ENCODE measurements around the gene PSMD11. TPM values are rescaled to one million over a fixed set of nuclear protein-coding genes. Genes with fewer than 3 reads are reported as not detected.
A peak's percentile ranks its signal among the peaks of the same experiment; 100 is the strongest.
"Not testable (repeated sequence)": the region's sequence is repeated elsewhere in the genome, so short reads cannot be mapped to it uniquely, and the experiment has no call there.

Gene PSMD11
- total RNA-seq, result 10 to 100 TPM; 45.7 to 61.3 (median 51.6) TPM
- long read RNA-seq, full-length matches to known transcripts, result 24 of 30 reads
- long read RNA-seq, partial matches to known transcripts, result 1 of 30 reads
- long read RNA-seq, other reads (novel, unspliced or antisense), result 5 of 30 reads

DNA sequence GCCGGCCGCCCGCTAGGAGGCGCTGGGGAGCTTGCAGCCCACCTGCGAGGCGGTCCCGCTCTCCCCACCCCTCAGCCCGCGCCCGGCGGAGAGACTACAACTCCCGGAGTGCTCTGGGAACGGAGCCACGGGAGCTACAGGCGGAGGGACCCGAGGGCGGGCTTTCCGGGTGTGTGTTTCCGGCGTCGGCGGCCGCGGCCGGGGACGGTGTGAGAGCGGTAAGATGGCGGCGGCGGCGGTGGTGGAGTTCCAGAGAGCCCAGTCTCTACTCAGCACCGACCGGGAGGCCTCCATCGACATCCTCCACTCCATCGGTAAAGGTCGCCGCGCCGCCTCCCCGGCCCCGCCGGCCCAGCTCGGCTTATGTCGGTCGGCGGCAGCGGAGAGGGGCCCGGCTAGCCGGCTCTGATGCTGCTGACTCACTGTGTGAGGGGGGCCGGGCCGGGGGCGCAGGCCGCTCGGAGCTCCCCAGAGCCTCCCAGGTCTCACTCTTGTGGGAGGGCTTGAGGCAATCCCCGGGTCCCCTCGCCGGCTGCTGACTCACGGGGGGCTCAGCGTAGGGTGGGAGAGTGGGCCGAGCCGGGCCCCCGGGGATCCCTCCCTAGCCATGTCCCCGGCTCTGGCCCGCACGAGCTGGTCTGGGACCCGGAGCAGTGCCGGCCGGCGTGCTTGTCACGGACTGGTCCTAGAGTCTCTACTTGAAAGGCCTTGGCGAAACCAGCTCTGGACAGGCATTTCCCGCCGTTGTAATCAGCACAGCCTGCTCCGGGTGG, at the start of gene PSMD11:
PSMD11 (plus strand) TSS at position 210 of the 773 bp plus-strand sequence; CDS start at position 224, 14 bp downstream.
- Histone ChIP-seq H3K27me3 (no peaks in the 10 kb centered on the region), H3K27ac (peak within 1 kb of the TSS; percentile 56 to 85 (median 71)), H3K4me3 (peak within 1 kb of the TSS; percentile 76 to 99 (median 96)), H3K9me3 (no peaks in the 10 kb centered on the region), H3K4me1 (peaks cover 0 to 17% (median 7%) of the 10 kb centered on the region in 4 donors), H3K36me3 (peaks cover 0 to 27% (median 10%) of the 10 kb centered on the region in 4 donors)
- TF ChIP-seq POLR2A (IDR thresholded peaks at IDR 0.05) (peak; percentile 78), CTCF (IDR thresholded peaks at IDR 0.05) (peak; percentile 88 to 99 (median 97))
- WGBS (ENCODE audit: insufficient coverage, low coverage, low lambda C conversion rate, missing lambda C conversion rate), result 0% methylated on average over 11 of the region's 74 CpGs
- DNase-seq (peak; percentile 99), ATAC-seq (peak; percentile 97 to 99 (median 98))
- intact Hi-C loops (cut with DNase I), result no loop called here

DNA sequence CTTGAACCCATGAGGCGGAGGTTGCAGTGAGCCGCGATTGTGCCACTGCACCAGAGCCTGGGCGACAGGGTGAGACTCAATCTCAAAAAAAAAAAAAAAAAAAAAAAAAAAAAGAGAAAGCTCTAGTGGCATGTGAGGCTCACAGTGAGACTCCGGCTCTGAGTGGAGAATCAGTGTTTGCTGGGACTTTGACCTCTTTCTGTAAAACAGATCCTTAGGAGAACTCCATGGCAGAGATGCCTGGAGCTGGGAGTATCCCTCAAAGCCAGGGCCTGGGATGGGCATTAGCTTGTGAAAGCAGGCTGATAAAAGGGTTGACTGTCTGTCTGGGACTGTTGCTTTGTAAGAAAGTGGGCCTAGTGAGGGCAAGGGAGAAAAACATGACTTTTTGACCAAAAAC, 48.0 kb upstream of the PSMD11 start:
- Histone ChIP-seq H3K36me3 (peaks cover 0 to 2% (median 0%) of the 10 kb centered on the region in 4 donors), H3K4me3 (no peak overlapping the region), H3K9me3 (no peaks in the 10 kb centered on the region), H3K27me3 (no peaks in the 10 kb centered on the region), H3K4me1 (no peaks in the 10 kb centered on the region), H3K27ac (no peak overlapping the region)
- no peak for DNase-seq
- TF ChIP-seq POLR2A (IDR thresholded peaks at IDR 0.05) (no peak), CTCF (IDR thresholded peaks at IDR 0.05) (no peak)
- intact Hi-C loops (cut with DNase I), result no loop called here
- ATAC-seq, result peak in 2 of 4 donors; percentile 21 to 57
- 40% methylated on average over 1 of the region's 5 CpGs for WGBS (ENCODE audit: insufficient coverage, low coverage, low lambda C conversion rate, missing lambda C conversion rate)

DNA sequence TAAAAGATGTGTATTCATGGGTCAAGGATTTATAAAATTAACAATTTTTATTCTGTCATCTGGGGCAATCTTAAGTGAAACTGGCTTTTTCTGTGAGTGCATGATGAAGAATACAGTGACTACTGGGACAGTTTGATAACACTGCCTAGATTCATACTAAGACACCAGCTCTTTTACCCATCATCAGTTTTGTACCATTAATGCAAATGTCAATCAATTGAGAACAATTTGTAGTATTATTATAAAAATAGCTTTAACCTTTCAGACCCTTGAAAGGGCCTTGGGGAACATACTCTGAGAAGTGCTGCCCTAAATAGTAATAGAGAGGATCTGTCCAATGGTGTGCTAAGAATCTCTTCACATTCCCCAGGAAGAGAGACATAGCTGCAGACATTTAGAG, 45.4 kb upstream of the PSMD11 start:
- DNase-seq (no peak), ATAC-seq (no peak)
- H3K9me3 ChIP-seq, result no peaks in the 10 kb centered on the region
- no peak overlapping the region for H3K4me3 ChIP-seq
- intact Hi-C loops (cut with DNase I), result no loop called here
- no peaks in the 10 kb centered on the region for H3K4me1 ChIP-seq
- no peaks in the 10 kb centered on the region for H3K27me3 ChIP-seq
- TF ChIP-seq POLR2A (IDR thresholded peaks at IDR 0.05) (no peak), CTCF (IDR thresholded peaks at IDR 0.05) (no peak)
- H3K36me3 ChIP-seq, result peaks cover 0 to 2% (median 0%) of the 10 kb centered on the region in 4 donors
- no peak overlapping the region for H3K27ac ChIP-seq

- H3K4me3 ChIP-seq; ATAC-seq; DNase-seq; H3K27me3 ChIP-seq; H3K4me1 ChIP-seq; H3K9me3 ChIP-seq; H3K36me3 ChIP-seq; H3K27ac ChIP-seq; intact Hi-C loops (cut with DNase I): not testable (repeated sequence)
- WGBS (ENCODE audit: insufficient coverage, low coverage, low lambda C conversion rate, missing lambda C conversion rate), result 97% methylated on average over 3 of the region's 3 CpGs
Observed at GRCh38 chr17:32410085-32410484, 34.2 kb upstream of the PSMD11 start.

DNA sequence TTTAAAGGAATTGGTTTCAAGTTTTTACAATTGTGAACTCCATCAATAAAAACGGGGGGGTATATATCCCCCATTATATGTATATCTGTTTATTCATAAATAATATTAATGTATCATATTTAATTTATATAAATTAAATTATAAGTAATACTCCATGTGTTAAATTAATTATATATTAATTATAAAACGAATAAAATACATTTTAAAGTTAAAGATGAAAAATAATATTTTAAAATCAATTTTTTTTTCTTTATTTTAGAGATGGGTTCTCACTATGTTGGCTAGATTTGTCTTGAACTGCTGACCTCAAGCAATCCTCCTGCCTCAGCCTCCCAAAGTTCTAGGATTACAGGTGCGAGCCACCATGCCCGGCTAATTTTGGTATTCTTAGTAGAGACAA, 17.4 kb upstream of the PSMD11 start:
- no peak for DNase-seq
- Histone ChIP-seq H3K27me3 (no peaks in the 10 kb centered on the region), H3K4me1 (no peaks in the 10 kb centered on the region), H3K9me3 (no peaks in the 10 kb centered on the region), H3K4me3 (no peak overlapping the region), H3K36me3 (no peaks in the 10 kb centered on the region), H3K27ac (no peak overlapping the region)
- WGBS (ENCODE audit: insufficient coverage, low coverage, low lambda C conversion rate, missing lambda C conversion rate), result 68% methylated on average over 4 of the region's 4 CpGs
- no peak for TF ChIP-seq POLR2A (IDR thresholded peaks at IDR 0.05)
- TF ChIP-seq CTCF (IDR thresholded peaks at IDR 0.05), result no peak
- intact Hi-C loops (cut with DNase I), result no loop called here
- no peak for ATAC-seq

Measured in right lobe of liver (tissue), 6 donors.